Retinal pigment epithelial cell (primary cell): ENCODE measurements around the gene CHPT1.

ENCODE experiments used
- DNase-seq: peaks from one replicate; pipeline ENCODE4 v3.0.0-alpha.2; 2010; ENCODE audit warnings: low read depth
- H3K4me3 ChIP-seq: 2 replicates; pipeline ENCODE4 v1.5.1; 2011; ENCODE audit warnings: mild to moderate bottlenecking, low read length, control low read depth, moderate library complexity
- TF ChIP-seq, protein P1 (sequence below): conservative IDR thresholded peaks from 2 replicates; pipeline ENCODE4 v1.5.1; 2011; ENCODE audit warnings: low read depth, low read length, control low read depth, inconsistent platforms

The CHPT1 gene

DNA sequence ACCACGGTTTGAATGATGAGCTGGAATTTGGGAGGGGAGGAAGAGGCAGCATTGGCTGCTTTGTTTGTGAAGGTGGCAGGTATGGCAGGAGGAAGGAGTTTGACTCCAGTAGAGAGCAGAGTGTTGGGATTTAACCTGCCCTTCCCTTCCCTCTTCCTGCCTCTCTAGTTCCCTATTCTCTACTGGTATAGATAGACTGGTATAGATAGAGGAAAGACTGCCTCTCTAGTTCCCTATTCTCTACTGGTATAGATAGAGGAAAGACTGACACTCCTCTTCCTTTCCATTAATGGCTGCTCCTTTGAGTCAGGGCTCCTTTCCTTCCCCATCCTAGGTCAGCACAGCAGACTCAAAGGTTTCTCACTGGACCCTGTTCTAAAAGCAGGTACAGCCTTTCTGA is 50.3 kb downstream of the CHPT1 start:
- TF ChIP-seq, protein P1, sequence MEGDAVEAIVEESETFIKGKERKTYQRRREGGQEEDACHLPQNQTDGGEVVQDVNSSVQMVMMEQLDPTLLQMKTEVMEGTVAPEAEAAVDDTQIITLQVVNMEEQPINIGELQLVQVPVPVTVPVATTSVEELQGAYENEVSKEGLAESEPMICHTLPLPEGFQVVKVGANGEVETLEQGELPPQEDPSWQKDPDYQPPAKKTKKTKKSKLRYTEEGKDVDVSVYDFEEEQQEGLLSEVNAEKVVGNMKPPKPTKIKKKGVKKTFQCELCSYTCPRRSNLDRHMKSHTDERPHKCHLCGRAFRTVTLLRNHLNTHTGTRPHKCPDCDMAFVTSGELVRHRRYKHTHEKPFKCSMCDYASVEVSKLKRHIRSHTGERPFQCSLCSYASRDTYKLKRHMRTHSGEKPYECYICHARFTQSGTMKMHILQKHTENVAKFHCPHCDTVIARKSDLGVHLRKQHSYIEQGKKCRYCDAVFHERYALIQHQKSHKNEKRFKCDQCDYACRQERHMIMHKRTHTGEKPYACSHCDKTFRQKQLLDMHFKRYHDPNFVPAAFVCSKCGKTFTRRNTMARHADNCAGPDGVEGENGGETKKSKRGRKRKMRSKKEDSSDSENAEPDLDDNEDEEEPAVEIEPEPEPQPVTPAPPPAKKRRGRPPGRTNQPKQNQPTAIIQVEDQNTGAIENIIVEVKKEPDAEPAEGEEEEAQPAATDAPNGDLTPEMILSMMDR = no peak

GRCh38 chr12:101748907-101749306 is 51.5 kb downstream of the CHPT1 start:
- TF ChIP-seq, protein P1 = no peak
- no peak for DNase-seq
- H3K4me3 ChIP-seq = no peak overlapping the region

More for the DNA sequence above, 50.3 kb downstream of the CHPT1 start:
- no peak overlapping the region for H3K4me3 ChIP-seq
- DNase-seq = no peak

DNA sequence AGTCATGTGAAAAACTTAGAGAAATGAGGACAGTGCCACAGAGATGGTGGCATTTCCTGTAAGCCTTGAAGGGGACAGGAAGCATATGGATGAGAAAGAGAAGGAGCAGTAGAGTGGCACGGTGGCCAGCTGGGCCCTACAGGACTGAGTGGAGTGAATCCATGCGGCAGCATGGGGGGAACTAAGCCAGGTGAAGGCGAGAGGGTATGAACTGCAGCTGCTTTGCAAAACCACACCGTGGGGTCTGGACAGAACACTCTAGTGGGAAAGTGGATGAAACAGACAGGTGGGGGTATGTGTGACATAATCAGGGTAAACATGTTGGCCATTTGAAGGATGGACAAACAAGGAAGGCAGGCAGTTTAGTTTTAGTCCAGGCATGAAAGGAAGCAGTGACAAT is 52.2 kb downstream of the CHPT1 start:
- no peak overlapping the region for H3K4me3 ChIP-seq
- TF ChIP-seq, protein P1 = no peak
- DNase-seq = no peak

DNA sequence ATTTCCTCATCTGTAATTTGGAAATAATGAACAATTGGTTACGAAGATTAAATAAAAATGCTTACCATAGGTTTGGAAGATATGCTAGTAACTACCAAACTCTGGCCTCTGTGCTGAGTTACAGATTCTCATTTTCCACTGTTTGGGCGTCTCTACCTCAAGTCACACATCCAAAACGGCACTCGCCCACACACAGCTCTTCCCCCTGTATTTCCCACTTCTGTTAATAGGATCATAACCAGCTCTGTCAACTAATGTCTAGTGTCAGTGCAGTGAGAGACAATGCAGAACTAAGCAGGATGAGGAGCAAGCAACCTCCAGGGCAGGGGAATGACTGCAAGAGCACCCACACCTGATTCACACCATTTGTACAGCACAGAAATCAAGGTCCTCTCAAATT is 52.7 kb downstream of the CHPT1 start:
- TF ChIP-seq, protein P1 = no peak
- DNase-seq = no peak

DNA sequence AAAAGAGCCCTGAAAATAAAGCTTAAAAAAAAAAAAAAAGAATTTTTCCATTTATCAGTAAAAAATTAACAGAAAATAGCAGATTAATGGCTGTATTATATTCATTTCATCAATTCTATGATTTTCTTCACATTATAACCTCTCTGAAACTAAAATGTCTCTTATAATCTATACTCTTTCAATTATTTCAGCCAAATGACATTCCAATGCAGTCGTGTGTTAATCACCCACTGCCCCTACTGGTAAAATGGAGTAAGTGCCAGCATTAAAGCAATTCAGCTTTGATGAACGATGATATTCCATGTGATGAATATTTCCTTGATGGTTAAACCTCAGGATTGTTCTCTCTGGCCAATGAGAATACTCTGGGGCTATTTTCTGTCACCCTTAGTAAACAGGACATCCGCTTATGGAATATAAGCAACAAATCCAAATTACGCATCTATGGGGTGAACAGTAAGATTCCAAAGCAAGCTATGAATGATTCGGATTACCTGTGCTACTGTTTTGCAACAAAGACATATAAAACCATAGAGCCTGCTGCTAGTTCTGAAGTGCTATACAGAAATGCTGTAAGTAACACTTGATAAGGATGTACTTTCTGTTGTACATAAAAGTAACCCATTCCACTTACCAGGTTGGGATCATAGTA is 62.1 kb downstream of the CHPT1 start:
- TF ChIP-seq, protein P1 = peak; percentile 86
- no peak overlapping the region for H3K4me3 ChIP-seq
- DNase-seq = peak; percentile 11

More for the DNA sequence above, 52.7 kb downstream of the CHPT1 start:
- no peak overlapping the region for H3K4me3 ChIP-seq

GRCh38 chr12:101761350-101761749 is 63.9 kb downstream of the CHPT1 start:
- H3K4me3 ChIP-seq = no peak overlapping the region
- TF ChIP-seq, protein P1 = no peak
- no peak for DNase-seq

GRCh38 chr12:101761781-101762180 is 64.3 kb downstream of the CHPT1 start:
- no peak for DNase-seq
- TF ChIP-seq, protein P1 = no peak
- H3K4me3 ChIP-seq = no peak overlapping the region
